Body of pancreas (tissue), 4 donors: ENCODE measurements around the gene RPL6. TPM values are rescaled to one million over a fixed set of nuclear protein-coding genes. Genes with fewer than 3 reads are reported as not detected.

Experiments used
- ATAC-seq: fragments of 150-250 bp; one replicate; pipeline ENCODE4 v1.9.1; 2016
- DNase-seq, 4 donors: peaks; one replicate each; pipeline ENCODE4 v3.0.0-alpha.2; 2019
- H3K27ac ChIP-seq, 4 donors: fragments of 200-600 bp; sonication (generic); 1 replicate in 3 of 4; 2 replicates in 1 of 4; pipeline versions ENCODE4 v1.5.1 to v1.6.1; 2016 to 2019; ENCODE audit warnings: mild to moderate bottlenecking in 1 of 4, mixed read lengths in 1 of 4, moderate library complexity in 1 of 4
- H3K27me3 ChIP-seq, 2 donors: fragments of 200-600 bp; sonication (generic); one replicate each; pipeline ENCODE4 v1.6.0; 2016; ENCODE audit warnings: mild to moderate bottlenecking in 1 of 2
- H3K36me3 ChIP-seq, 2 donors: fragments of 200-600 bp; sonication (generic); replicated peaks in 1 of 2; 2 replicates each; pipeline ENCODE4 v1.5.1; 2016; ENCODE audit warnings: low read depth in 2 of 2; ENCODE audit not compliant: insufficient read depth in 1 of 2
- H3K4me1 ChIP-seq: fragments of 200-600 bp; sonication (generic); one replicate; pipeline ENCODE4 v1.6.0; 2016
- H3K4me3 ChIP-seq, 2 donors: fragments of 200-600 bp; sonication (generic); 1 replicate in 1 of 2; 2 replicates in 1 of 2; pipeline ENCODE4 v1.5.1; 2016 to 2019
- H3K9me3 ChIP-seq, 3 donors: fragments of 200-600 bp; sonication (generic); 1 replicate in 2 of 3; 2 replicates in 1 of 3; pipeline ENCODE4 v1.5.1; 2016
- CTCF ChIP-seq, 7 experiments: fragments of 450-650 bp in 4 of 7; fragments of 200-600 bp in 3 of 7; sonication (generic) in 3 of 7; IDR thresholded peaks; one replicate each; pipeline ENCODE4 v1.5.1; 2016 to 2019; ENCODE audit warnings: antibody characterized with exemption in 7 of 7
- POLR2A ChIP-seq, 3 donors: fragments of 450-650 bp; IDR thresholded peaks; one replicate each; pipeline ENCODE4 v1.6.1; 2016; ENCODE audit warnings: antibody characterized with exemption in 3 of 3, mild to moderate bottlenecking in 2 of 3
- WGBS, 2 donors: methylation state at CpG; one replicate each; pipeline ENCODE4 v1.1.5; 2017; 5-methylcytosine and 5-hydroxymethylcytosine counted together
- intact Hi-C: fragments of 100-400 bp; cut with DNase I; formaldehyde crosslinking; loops from one replicate; pipeline ENCODE4 v1.15.1; 2023
- total RNA-seq, 2 donors: library from RNA; depleted of rRNA; stranded (reverse); fragments of >200 nt; gene quantifications; one replicate each; pipeline ENCODE4 v1.1.0, GENCODE V29; 2016

RPL6 gene
- total RNA-seq, 2 donors from 2014 or later = 864 to 931 TPM

DNA sequence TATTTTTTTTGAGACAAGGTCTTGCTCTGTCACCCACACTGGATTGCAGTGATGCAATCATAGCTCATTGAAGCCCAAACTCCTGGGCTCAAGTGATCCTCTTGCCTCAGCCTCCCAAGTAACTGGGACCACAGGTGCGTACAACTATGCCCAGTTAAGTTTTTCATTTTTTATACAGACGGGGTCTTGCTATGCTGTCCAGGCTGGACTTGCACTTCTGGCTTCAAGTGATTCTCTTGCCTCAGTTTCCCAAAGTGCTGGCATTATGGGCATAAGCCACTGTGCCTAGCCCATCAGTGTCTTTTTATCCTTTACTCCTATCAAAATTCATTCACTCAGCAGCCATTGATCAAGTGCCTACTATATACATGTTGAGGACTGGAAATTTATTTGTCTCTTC, 18.4 kb upstream of the RPL6 start:
- no peak for ATAC-seq

DNA sequence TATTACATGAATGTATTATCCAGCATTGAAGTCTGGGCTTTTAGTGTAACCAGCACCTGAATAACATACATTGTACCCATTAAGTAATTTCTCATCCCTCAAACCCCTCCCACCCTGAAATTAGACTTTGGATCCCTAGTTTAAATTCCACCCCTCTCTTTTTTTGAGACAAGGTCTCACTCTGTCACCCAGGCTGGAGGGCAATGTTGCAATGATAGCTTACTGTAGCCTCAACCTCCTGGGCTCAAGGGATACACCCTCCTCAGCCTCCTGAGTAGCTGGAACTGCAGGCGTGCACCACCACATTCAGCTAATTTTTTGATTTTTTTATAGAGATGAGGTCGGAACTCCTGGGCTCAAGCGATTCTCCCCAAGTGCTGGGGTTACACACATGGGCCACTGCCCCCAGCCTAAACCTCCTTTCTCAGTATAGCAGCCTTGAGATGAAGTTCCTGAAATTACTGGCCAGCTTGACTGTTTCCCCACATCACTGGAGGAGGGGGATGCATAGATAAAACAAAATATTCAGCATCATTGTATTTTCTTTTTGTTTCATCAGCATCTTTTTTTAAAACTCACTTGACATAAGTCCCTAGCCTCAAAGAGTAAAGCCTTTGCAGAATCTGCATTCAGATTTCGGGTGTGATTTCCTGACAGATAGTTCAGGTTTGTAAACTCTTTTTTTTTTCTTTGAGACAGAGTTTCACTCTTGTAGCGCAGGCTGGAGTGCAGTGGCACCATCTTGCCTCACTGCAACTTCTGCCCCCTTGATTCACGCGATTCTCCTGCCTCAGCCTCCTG, 16.4 kb upstream of the RPL6 start:
- no peaks in the 10 kb centered on the region for H3K9me3 ChIP-seq
- H3K27ac ChIP-seq = no peak overlapping the region
- peaks cover 21% of the 10 kb centered on the region for H3K4me1 ChIP-seq
- no peak overlapping the region for H3K4me3 ChIP-seq
- intact Hi-C loops = no loop called here
- TF ChIP-seq POLR2A (IDR thresholded peaks at IDR 0.05) (no peak), CTCF (IDR thresholded peaks at IDR 0.05) (no peak)
- ATAC-seq = no peak
- no peaks in the 10 kb centered on the region for H3K27me3 ChIP-seq
- WGBS, 2 donors = 94 to 96% methylated on average over 7 of the region's 7 CpGs
- H3K36me3 ChIP-seq = no peaks in the 10 kb centered on the region
- no peak for DNase-seq

More for the DNA sequence above, 18.4 kb upstream of the RPL6 start:
- Histone ChIP-seq H3K9me3 (no peaks in the 10 kb centered on the region), H3K36me3 (no peaks in the 10 kb centered on the region), H3K27me3 (no peaks in the 10 kb centered on the region), H3K27ac (no peak overlapping the region), H3K4me3 (no peak overlapping the region), H3K4me1 (peaks cover 4% of the 10 kb centered on the region)
- no peak for DNase-seq
- TF ChIP-seq CTCF (IDR thresholded peaks at IDR 0.05) (no peak), POLR2A (IDR thresholded peaks at IDR 0.05) (no peak)
- WGBS, 2 donors = 95 to 100% methylated on average over 2 of the region's 2 CpGs
- intact Hi-C loops = no loop called here

GRCh38 chr12:112424126-112424525, 14.7 kb upstream of the RPL6 start:
- ATAC-seq (no peak), DNase-seq (no peak)
- intact Hi-C loops = no loop called here
- no peaks in the 10 kb centered on the region for H3K36me3 ChIP-seq
- no peaks in the 10 kb centered on the region for H3K9me3 ChIP-seq
- peaks cover 33% of the 10 kb centered on the region for H3K4me1 ChIP-seq
- WGBS, 2 donors = 87 to 100% methylated on average over 3 of the region's 3 CpGs
- H3K27ac ChIP-seq = no peak overlapping the region
- H3K4me3 ChIP-seq = no peak overlapping the region
- TF ChIP-seq CTCF (IDR thresholded peaks at IDR 0.05) (no peak), POLR2A (IDR thresholded peaks at IDR 0.05) (no peak)
- no peaks in the 10 kb centered on the region for H3K27me3 ChIP-seq

DNA sequence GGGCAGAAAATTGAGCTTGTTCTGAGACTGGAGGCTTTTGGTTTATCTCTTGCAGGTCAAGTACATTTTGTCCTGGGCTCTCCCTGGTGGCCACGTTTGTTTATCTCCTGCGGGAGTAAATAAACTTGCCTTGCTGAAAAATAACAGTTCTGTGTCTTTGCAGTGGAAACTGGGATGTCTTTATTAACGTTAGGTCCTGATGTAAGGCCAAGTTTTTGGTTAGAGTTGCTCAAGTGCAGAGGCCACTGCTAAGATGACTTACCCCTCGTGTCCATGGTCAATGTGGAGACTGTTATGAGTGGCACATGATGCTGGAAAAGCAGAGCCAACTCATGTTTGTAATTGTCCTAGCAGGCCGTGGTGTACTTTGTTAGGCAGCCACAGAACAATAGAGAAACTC, 13.1 kb upstream of the RPL6 start:
- Histone ChIP-seq H3K4me1 (peaks cover 41% of the 10 kb centered on the region), H3K36me3 (no peaks in the 10 kb centered on the region), H3K27ac (no peak overlapping the region), H3K4me3 (no peak overlapping the region), H3K9me3 (no peaks in the 10 kb centered on the region), H3K27me3 (no peaks in the 10 kb centered on the region)
- no peak for DNase-seq
- TF ChIP-seq CTCF (IDR thresholded peaks at IDR 0.05) = no peak
- TF ChIP-seq POLR2A (IDR thresholded peaks at IDR 0.05) = no peak
- no peak for ATAC-seq
- intact Hi-C loops = no loop called here
- 22 to 48% methylated on average over 4 to 5 of the region's 5 CpGs for WGBS, 2 donors

DNA sequence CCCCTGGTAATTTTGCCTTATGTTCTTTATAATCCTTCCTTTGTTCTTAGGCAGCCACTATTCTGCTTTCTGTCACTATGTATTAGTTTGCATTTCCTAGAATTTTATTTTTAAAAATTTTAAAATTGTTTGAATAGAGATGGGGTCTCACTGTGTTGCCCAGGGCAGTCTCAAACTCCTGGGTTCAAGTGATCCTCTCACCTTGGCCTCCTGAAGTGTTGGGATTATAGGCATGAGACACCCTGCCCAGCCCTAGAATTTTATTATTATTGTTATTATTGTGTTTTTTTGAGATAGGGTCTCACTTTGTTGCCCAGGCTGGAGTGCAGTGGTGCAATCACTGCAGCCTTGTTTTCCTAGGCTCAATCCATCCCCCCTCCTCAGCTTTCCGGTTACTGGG, 12.0 kb upstream of the RPL6 start:
- Histone ChIP-seq H3K27me3 (no peaks in the 10 kb centered on the region), H3K36me3 (no peaks in the 10 kb centered on the region), H3K27ac (no peak overlapping the region), H3K9me3 (no peaks in the 10 kb centered on the region), H3K4me1 (peaks cover 41% of the 10 kb centered on the region), H3K4me3 (no peak overlapping the region)
- WGBS, 2 donors = 90 to 92% methylated on average over 1 of the region's 1 CpG
- DNase-seq (no peak), ATAC-seq (no peak)
- intact Hi-C loops = no loop called here
- TF ChIP-seq CTCF (IDR thresholded peaks at IDR 0.05) = no peak
- TF ChIP-seq POLR2A (IDR thresholded peaks at IDR 0.05) = no peak
